HG03378 (cell line): ENCODE data around the gene ELFN1.

Experiments
- ATAC-seq: cut with Tn5 transposase; IDR thresholded peaks from one replicate; pipeline ENCODE4 v1.9.1; 2021; ENCODE audit warnings: mild to moderate bottlenecking, moderate library complexity; ENCODE audit not compliant: unreplicated experiment

Gene ELFN1

GRCh38 chr7:1675036-1675671 is 5.1 kb downstream of the ELFN1 start:
- ATAC-seq = no peak

DNA sequence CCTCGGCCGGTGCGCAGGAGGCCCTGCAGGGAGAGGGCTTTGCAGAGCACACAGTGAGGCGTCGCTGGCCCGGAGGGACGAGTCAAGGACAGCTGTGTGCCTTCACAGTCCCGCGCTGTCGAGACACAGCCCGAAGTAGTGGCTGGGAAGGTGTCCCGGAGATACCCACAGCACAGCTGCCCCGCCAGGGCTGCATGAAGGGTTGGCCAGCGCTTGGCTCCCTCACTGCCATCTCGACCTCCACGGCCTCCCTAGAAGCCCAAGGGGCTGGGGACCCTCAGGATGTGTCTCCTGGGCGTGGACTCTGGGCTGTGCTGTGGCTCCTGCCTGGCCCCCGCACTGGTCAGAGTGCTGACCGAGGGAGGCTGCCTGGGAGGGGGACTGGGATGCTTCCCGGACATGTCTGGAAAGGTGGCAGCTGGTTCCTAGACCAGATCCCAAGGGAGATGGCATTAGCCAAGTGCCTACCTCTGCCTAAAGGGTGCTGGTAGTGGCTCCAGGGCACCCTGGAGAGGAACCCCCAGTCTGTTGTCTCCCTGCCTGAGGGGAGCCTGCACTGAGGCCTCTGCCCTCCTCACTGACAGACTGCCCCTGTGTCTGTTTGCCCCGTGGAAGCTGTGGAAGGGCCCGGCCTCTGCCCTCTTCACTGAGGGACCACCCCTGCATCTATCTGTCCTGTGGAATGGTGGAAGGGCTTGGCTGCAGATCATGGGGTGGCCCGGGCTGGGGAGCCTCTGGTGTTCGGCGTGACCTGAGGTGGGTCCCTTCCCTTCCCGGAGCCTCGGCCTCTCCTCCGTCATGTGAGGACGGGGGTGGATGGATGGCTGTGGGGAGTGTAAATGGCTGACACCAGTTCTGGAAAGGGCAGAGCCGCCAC is 5.8 kb downstream of the ELFN1 start:
- no peak for ATAC-seq

GRCh38 chr7:1676550-1677078 is 6.5 kb downstream of the ELFN1 start:
- no peak for ATAC-seq

- no peak for ATAC-seq
Observed at GRCh38 chr7:1677206-1678080, 7.4 kb downstream of the ELFN1 start.

DNA sequence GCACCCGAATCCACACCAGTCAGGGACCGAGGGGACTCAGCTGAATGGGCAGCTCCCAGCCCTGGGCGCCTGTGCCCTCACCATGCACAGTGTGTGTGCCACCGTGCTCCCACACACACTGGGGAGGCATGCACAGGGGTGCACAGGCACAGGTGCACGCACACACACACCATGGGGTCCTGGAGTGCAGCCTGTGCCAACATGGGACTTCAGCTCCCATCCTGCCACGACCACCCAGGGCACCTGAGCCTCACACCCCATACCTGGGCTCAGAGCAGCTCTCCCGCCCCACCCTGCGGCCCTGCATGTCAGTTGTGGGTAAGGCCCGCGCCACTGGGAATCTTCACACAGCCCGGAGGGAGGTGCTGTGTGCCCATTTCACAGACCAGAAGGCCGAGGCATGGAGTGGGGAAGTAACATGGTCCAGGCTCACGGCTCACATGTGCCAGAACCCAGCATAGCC is 8.0 kb downstream of the ELFN1 start:
- no peak for ATAC-seq

- ATAC-seq = no peak
Observed at GRCh38 chr7:1678571-1679325, 8.7 kb downstream of the ELFN1 start.

- no peak for ATAC-seq
Observed at GRCh38 chr7:1679326-1679965, 9.4 kb downstream of the ELFN1 start.

DNA sequence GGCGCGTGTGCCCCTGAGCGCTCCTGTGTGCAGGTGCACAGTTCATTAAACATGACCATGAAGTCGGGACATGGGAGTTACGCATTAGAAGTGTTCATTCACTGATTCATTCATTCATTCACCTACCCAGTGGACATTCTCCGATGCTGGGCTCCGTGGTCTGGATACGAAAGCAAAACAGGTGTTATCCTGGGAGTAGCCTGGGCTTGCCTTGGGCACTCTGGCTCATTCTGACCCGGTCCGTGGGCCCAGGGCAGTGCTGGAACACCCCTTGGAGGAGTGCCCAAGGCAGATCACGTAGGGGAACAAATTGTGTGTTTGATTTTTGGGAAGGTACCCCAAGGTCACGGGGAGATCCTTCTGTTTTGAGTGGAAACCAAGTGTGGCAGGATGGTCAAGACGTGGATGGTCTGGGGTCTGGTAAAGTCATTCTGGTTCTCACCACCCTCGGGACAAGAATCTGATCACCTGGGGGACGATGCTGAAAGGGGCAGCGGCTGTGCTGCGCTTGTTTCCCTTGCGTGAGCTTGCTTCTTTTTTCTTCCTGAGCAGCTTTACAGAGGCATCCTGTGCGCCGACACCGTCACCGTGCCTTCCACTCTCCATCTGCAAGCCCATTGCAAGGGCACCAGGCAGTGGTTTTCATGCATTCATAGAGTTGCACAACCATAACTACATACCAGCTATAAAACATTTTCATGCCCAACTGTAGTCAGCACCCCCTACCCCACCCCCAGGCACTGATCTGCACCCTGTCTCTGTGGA is 10.1 kb downstream of the ELFN1 start:
- no peak for ATAC-seq

DNA sequence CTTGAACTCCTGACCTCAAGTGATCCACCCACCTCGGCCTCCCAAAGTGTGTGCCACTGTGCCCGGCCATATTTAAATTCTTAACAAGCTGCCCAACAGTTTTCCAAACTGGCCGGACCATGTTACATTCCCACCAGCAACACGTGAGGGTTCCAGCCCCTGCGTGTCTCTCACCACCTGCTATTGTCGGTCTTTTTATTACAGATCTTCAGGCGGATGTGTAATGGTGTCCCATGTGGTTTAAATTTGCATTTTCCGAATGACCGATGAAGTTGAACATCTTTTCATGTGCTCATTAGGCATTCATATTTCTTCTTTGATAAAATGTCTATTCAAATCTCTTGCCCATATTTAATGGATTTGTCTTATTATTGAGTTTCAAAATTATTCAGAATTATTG is 11.5 kb downstream of the ELFN1 start:
- no peak for ATAC-seq

GRCh38 chr7:1685000-1685624 is 15.0 kb downstream of the ELFN1 start:
- no peak for ATAC-seq

DNA sequence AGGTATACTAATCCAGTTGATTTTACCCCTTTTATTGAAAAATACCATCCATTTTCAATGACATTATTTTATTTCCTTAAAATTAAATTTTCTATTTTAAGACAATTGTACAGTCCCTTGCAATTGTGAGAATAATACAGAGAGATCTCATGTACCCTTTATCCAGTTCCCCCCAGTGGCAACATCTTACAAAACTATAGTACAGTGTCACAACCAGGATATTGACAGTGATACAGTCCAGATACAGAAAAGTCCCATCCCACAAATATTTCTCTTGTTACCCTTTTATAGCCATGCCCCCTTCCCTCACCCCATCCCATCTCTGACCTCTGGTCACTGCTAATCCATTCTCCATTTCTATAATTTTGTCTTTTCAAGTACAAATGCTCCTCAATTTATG is 18.5 kb downstream of the ELFN1 start:
- no peak for ATAC-seq

- ATAC-seq = no peak
Observed at GRCh38 chr7:1689311-1689710, 19.2 kb downstream of the ELFN1 start.

GRCh38 chr7:1690359-1690958 is 20.4 kb downstream of the ELFN1 start:
- no peak for ATAC-seq

- no peak for ATAC-seq
Observed at GRCh38 chr7:1691096-1691495, 21.0 kb downstream of the ELFN1 start.

DNA sequence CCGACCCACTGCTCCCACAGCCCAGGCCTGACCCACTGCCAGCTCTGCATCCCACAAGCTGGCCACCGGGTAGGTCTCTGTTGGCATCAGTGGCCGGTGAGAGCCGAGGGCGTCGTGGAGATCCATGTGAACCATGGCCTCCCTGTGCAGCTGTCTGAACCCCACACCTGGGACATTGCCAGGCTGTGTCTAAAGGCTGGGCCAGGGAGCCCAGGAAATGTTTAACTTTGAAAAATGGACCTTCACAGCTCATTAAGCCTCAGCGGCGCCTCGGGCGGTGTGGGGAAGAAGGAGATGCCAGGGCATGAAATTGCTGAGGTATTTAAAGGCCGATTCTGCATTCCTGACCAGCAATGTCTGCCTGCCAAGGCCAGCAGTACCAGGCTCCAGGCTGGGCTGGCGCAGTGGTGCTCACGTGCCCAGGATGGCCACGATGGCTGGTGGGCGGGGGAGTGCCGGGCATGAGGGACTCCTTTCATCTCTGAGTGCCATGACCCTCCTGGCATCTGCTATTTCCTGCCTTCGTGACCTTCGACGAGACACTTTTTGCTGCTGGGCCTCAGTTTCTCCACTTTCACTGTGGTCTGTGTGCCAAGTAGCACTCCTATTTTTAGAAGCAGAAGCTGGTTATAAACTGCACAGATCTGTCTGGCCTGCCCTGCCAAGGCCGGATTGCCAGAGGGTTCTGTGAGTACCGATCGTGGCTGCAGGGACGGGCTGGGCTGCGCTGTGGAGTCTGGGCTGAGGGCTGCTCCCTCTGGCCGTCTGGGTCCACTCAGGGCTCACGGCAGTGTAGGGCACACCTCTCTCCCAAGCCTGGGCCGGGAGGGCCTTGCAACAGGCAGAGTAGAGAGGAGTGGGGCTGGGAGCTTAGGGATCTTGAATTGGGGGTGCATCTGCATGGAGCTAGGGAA is 21.8 kb downstream of the ELFN1 start:
- ATAC-seq = no peak

DNA sequence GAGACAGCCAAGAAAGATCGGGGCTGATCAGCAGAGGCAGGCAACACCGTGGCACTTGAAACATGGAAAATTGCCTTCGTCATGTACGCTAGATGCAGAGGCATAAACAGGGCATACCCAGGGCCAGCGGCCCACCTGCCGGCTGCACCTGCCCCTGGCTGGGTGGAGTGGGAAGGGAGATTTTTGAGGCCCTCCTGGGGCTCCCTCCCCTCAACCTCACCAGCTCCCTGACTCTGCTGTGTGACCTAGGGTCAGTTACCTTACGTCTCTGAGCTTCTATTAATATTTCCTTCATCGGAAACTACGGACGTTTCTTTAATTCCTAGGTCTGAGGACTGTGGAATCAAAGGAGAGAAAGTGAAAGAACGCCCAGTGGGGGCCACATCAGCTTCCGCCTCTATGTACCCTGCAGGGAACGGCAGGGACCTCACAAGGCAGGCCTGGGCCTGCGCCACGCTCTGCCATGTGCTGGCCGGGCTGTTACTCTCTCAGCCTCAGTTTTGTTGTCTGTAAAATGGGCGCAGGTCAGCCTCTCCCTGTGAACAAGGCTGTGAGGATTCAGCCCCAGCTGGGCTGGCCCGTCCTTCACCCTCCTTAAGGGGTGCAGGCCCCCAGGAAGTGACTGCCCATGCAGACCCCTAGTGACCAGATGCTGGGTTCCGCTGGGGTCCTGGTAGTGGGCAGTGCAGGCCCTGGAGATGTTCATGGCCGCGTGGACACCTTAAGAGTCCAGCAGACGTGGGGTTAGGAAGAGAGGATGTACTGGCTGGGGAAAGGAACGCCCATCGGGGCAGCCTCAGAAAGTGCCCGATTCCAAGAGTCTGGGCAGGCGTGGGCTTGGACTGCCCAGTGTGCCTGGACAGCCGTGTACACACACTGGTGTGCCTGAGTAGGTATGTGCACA is 22.7 kb downstream of the ELFN1 start:
- ATAC-seq = no peak
